HL-60 (cell line): Measurements from ENCODE around the gene CPN2.

Source experiments
- DNase-seq, 2 experiments: peaks; one replicate each; pipeline ENCODE4 v3.0.0-alpha.2; 2010 to 2020; ENCODE audit warnings: low read depth in 1 of 2, low spot score in 1 of 2
- H3K27ac ChIP-seq: fragments of 250-450 bp; sonication (Bioruptor Pico); replicated peaks from 2 replicates; pipeline ENCODE4 v1.5.1; 2020; ENCODE audit warnings: mild to moderate bottlenecking, moderate library complexity
- H3K27me3 ChIP-seq: fragments of 250-450 bp; sonication (Bioruptor Pico); 2 replicates; pipeline ENCODE4 v1.5.1; 2021; ENCODE audit warnings: mild to moderate bottlenecking, moderate library complexity; ENCODE audit not compliant: insufficient read depth, poor library complexity, severe bottlenecking
- H3K4me3 ChIP-seq: replicated peaks from 2 replicates; pipeline ENCODE4 v1.5.1; 2011; ENCODE audit warnings: mild to moderate bottlenecking, control low read depth, low read length; ENCODE audit not compliant: insufficient read depth
- CTCF ChIP-seq: IDR thresholded peaks from one replicate; pipeline ENCODE4 v1.5.1; 2011; ENCODE audit warnings: low read length, control low read depth, inconsistent platforms; ENCODE audit not compliant: insufficient read depth
- GABPA ChIP-seq: IDR thresholded peaks from 2 replicates; pipeline ENCODE4 v1.6.1; 2012; ENCODE audit warnings: low read depth
- POLR2AphosphoS5 ChIP-seq: IDR thresholded peaks from 2 replicates; pipeline ENCODE4 v1.6.1; 2012; ENCODE audit warnings: low read depth
- SPI1 ChIP-seq: IDR thresholded peaks from 2 replicates; pipeline ENCODE4 v1.6.1; 2012; ENCODE audit warnings: low read depth, mild to moderate bottlenecking, borderline replicate concordance
- TF ChIP-seq, protein P1 (sequence below): IDR thresholded peaks from 2 replicates; pipeline ENCODE4 v1.6.1; 2012; ENCODE audit warnings: low read depth; ENCODE audit not compliant: insufficient replicate concordance

CPN2 gene

DNA sequence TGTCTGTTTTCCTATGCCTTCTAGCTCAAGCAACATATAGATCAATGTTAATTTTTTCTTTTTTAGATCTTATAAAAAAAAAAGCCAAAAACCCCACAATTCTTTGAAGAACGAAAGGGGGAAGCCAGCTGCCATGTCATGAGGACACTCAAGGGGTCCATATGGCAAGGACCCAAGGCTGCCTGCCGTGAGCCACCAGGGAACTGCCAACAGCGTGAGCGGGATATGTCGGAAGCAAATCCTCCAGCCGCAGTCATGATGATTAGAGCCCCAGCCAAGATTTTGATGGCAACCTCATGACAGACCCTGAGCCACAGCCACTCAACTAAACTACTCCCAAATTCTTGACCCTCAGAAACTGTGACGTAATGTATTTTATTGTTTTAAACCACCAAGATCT, 41.4 kb upstream of the CPN2 start:
- TF ChIP-seq CTCF = no peak
- TF ChIP-seq GABPA = no peak
- TF ChIP-seq, protein P1, sequence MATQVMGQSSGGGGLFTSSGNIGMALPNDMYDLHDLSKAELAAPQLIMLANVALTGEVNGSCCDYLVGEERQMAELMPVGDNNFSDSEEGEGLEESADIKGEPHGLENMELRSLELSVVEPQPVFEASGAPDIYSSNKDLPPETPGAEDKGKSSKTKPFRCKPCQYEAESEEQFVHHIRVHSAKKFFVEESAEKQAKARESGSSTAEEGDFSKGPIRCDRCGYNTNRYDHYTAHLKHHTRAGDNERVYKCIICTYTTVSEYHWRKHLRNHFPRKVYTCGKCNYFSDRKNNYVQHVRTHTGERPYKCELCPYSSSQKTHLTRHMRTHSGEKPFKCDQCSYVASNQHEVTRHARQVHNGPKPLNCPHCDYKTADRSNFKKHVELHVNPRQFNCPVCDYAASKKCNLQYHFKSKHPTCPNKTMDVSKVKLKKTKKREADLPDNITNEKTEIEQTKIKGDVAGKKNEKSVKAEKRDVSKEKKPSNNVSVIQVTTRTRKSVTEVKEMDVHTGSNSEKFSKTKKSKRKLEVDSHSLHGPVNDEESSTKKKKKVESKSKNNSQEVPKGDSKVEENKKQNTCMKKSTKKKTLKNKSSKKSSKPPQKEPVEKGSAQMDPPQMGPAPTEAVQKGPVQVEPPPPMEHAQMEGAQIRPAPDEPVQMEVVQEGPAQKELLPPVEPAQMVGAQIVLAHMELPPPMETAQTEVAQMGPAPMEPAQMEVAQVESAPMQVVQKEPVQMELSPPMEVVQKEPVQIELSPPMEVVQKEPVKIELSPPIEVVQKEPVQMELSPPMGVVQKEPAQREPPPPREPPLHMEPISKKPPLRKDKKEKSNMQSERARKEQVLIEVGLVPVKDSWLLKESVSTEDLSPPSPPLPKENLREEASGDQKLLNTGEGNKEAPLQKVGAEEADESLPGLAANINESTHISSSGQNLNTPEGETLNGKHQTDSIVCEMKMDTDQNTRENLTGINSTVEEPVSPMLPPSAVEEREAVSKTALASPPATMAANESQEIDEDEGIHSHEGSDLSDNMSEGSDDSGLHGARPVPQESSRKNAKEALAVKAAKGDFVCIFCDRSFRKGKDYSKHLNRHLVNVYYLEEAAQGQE = no peak
- no peak for TF ChIP-seq SPI1
- TF ChIP-seq POLR2AphosphoS5 = no peak
- no peak overlapping the region for H3K27ac ChIP-seq
- DNase-seq = no peak
- no peak overlapping the region for H3K4me3 ChIP-seq
- H3K27me3 ChIP-seq = peaks cover 16% of the 10 kb centered on the region

DNA sequence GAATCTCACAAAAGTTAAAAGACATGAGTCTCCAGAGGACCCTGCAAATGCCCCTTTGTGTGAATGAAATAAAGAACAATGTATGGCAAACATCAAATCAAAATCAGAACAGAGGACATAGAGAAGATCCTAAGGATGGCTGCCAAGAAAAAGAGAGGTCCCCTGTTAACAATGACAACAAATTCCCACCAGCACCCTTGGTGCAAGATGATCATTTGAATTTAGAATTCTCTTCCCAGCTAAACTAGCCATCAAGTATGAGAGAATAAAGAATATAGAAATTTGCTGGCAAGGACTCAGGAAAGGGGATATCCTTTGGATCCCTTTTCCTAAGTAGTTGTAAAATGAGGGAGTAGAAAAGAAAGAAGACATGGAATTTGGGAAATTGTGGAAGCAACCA, 39.7 kb upstream of the CPN2 start:
- no peak for DNase-seq
- Histone ChIP-seq H3K27ac (no peak overlapping the region), H3K27me3 (peaks cover 8% of the 10 kb centered on the region), H3K4me3 (no peak overlapping the region)
- TF ChIP-seq SPI1 (no peak), GABPA (no peak), CTCF (no peak), POLR2AphosphoS5 (no peak)
- TF ChIP-seq, protein P1 = no peak

DNA sequence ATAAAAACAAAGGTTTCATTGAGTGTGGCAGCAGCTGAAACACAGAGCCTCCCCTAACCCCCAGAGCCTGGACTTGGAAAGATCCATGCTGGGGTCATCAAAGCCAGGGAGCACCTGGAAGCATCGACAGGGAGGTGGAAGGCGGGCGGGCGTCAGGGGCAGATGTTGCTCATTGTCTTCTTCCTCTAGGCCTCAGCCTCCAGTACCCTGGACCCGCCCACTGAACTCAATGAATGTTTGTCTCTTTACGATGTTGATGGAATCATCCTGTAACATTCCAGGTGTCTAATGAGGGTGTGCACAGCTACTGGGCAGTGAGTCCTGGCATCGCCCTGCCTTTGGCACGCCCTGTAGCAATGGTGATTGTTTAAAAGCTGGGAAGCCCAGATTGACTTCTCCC, 38.1 kb upstream of the CPN2 start:
- DNase-seq = no peak
- Histone ChIP-seq H3K27me3 (peaks cover 3% of the 10 kb centered on the region), H3K27ac (no peak overlapping the region), H3K4me3 (no peak overlapping the region)
- no peak for TF ChIP-seq CTCF
- TF ChIP-seq SPI1 = no peak
- TF ChIP-seq, protein P1 = no peak
- no peak for TF ChIP-seq GABPA
- no peak for TF ChIP-seq POLR2AphosphoS5
